ENCODE data around the gene HOMER3. TPM values are rescaled to one million over a fixed set of nuclear protein-coding genes. Genes with fewer than 3 reads are reported as not detected.
A peak's percentile ranks its signal among the peaks of the same experiment; 100 is the strongest.
"Not testable (repeated sequence)": the region's sequence is repeated elsewhere in the genome, so short reads cannot be mapped to it uniquely, and the experiment has no call there.

The HOMER3 gene
- total and polyA plus RNA-seq, 2 of the 13 experiments (the other 11 are each of a cell fraction or from before 2014, with no cell fraction given), result 21.3 to 27.3 TPM

DNA sequence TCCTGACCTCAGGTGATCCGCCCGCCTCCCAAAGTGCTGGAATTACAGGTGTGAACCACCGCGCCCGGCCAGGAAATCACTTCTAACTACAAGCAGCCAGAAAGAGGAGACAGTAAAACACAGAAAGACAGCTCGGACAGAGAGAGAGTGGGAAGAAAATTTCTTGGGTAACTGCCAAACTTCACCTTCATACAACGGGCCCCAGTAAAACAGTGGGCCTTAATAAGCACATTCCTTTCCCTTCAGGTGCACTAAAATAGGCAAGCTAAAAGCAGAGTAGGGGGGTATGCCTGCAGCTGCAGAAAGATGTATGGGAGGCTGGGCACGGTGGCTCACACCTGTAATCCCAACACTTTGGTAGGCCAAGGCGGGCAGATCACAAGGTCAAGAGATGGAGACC, 23.4 kb downstream of the HOMER3 start:
- 0 out of 2 replicates have a peak, but pooled peaks have one; percentile 25 for TF ChIP-seq ZBTB38 (CRISPR knock-in tag; IDR thresholded peaks at IDR 0.05)
- peak overlapping the region; percentile 74 to 95 (median 85); a peak in 4 of 6 replicates for H3K4me3 ChIP-seq (replicated peaks in 1 of 3; ENCODE audit: insufficient read depth in 1 of 3, low read depth in 2 of 3, low read length in 3 of 3)
- CTCF ChIA-PET (ENCODE audit: low intra/inter-chr PET ratio, low total read pairs), result not testable (repeated sequence)

GRCh38 chr19:18915639-18916038, 25.4 kb downstream of the HOMER3 start:
- Histone ChIP-seq H3K27ac (ENCODE audit: extremely low read length, insufficient read depth, low read length) (no peak overlapping the region), H3K79me2 (ENCODE audit: insufficient read depth, low read length) (peaks cover 48% of the 10 kb centered on the region), H2AFZ (ENCODE audit: low read length) (no peak overlapping the region), H3K27me3 (ENCODE audit: control insufficient read depth in 1 of 2, insufficient read depth in 2 of 2, low read length in 2 of 2) (no peaks in the 10 kb centered on the region; a peak in 1 of 5 replicates), H3K9me3 (ENCODE audit: low read length) (no peaks in the 10 kb centered on the region), H3K36me3 (replicated peaks in 1 of 2; ENCODE audit: control insufficient read depth in 1 of 2, insufficient read depth in 2 of 2, low read length in 2 of 2) (peaks cover 13 to 31% of the 10 kb centered on the region in 2 experiments), H3K4me1 (ENCODE audit: insufficient read depth, low read length) (peaks cover 28% of the 10 kb centered on the region), H3K9ac (ENCODE audit: insufficient read depth, low read depth, low read length) (no peak overlapping the region), H3K4me3 (replicated peaks in 1 of 3; ENCODE audit: insufficient read depth in 1 of 3, low read depth in 2 of 3, low read length in 3 of 3) (no peak overlapping the region), H3K4me2 (ENCODE audit: low read depth, low read length) (no peak overlapping the region), H4K20me1 (ENCODE audit: insufficient read depth, low read length) (peaks cover 28% of the 10 kb centered on the region; the same call in 1 of the 2 replicates)
- ChIA-PET POLR2A (no interaction called here), CTCF (ENCODE audit: low intra/inter-chr PET ratio, low total read pairs) (no interaction called here)
- 79% methylated on average over 2 of the region's 5 CpGs for WGBS (ENCODE audit: low lambda C conversion rate)
- DNase-seq (ENCODE audit: low spot score) (peak; percentile 54), ATAC-seq (no peak), FAIRE-seq (no peak)
- in situ Hi-C loops (cut with HindIII; ENCODE audit: extremely low pct_ligation_motif_present, low pct_unique_long_range_greater_than_20kb) (no loop called here), intact Hi-C loops (cut with micrococcal nuclease; ENCODE audit: unreplicated experiment) (no loop called here)
- BruUV-seq (replicated peaks), result no TSS peak
- 0 out of 2 replicates have a peak, but pooled peaks have one; percentile 10 for TF ChIP-seq PATZ1 (CRISPR knock-in tag; IDR thresholded peaks at IDR 0.05)
- peak; percentile 21; the same call in 1 of the 2 replicates for TF ChIP-seq MYC (CRISPR knock-in tag; IDR thresholded peaks at IDR 0.05; ENCODE audit: borderline replicate concordance)
- no peak for TF ChIP-seq ZNF230 (CRISPR knock-in tag; IDR thresholded peaks at IDR 0.05)
- no peak for TF ChIP-seq RBM39 (IDR thresholded peaks at IDR 0.05; ENCODE audit: low read depth, low read length, poor library complexity, severe bottlenecking)
- TF ChIP-seq ZNF629 (CRISPR knock-in tag; conservative IDR thresholded peaks at IDR 0.05), result no peak
- 0 out of 2 replicates have a peak, but pooled peaks have one; percentile 23 for TF ChIP-seq ZNF253 (CRISPR knock-in tag; IDR thresholded peaks at IDR 0.05; ENCODE audit: borderline replicate concordance)
- TF ChIP-seq ZBTB38 (CRISPR knock-in tag; IDR thresholded peaks at IDR 0.05), result 0 out of 2 replicates have a peak, but pooled peaks have one; percentile 39
- peak; percentile 23; the same call in 1 of the 2 replicates for TF ChIP-seq TFAP4 (IDR thresholded peaks at IDR 0.05; ENCODE audit: borderline replicate concordance, low read depth)
- TF ChIP-seq ZNF263 (CRISPR knock-in tag; IDR thresholded peaks at IDR 0.05), result 0 out of 2 replicates have a peak, but pooled peaks have one; percentile 20
- TF ChIP-seq SALL2 (CRISPR knock-in tag; IDR thresholded peaks at IDR 0.05), result 0 out of 2 replicates have a peak, but pooled peaks have one; percentile 21
- TF ChIP-seq, protein P1, sequence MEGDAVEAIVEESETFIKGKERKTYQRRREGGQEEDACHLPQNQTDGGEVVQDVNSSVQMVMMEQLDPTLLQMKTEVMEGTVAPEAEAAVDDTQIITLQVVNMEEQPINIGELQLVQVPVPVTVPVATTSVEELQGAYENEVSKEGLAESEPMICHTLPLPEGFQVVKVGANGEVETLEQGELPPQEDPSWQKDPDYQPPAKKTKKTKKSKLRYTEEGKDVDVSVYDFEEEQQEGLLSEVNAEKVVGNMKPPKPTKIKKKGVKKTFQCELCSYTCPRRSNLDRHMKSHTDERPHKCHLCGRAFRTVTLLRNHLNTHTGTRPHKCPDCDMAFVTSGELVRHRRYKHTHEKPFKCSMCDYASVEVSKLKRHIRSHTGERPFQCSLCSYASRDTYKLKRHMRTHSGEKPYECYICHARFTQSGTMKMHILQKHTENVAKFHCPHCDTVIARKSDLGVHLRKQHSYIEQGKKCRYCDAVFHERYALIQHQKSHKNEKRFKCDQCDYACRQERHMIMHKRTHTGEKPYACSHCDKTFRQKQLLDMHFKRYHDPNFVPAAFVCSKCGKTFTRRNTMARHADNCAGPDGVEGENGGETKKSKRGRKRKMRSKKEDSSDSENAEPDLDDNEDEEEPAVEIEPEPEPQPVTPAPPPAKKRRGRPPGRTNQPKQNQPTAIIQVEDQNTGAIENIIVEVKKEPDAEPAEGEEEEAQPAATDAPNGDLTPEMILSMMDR (CRISPR knock-in tag; IDR thresholded peaks at IDR 0.05), result peak; percentile 80
- peak; percentile 53 for TF ChIP-seq RBM22 (optimal IDR thresholded peaks at IDR 0.05; ENCODE audit: low read length)

More for the DNA sequence above, 23.4 kb downstream of the HOMER3 start:
- WGBS (ENCODE audit: low lambda C conversion rate), result 76% methylated on average over 9 of the region's 9 CpGs
- H3K27ac ChIP-seq (ENCODE audit: extremely low read length, insufficient read depth, low read length); BruUV-seq (replicated peaks); H2AFZ ChIP-seq (ENCODE audit: low read length); H3K9me3 ChIP-seq (ENCODE audit: low read length); ATAC-seq; DNase-seq (ENCODE audit: low spot score); FAIRE-seq; H3K27me3 ChIP-seq (ENCODE audit: control insufficient read depth in 1 of 2, insufficient read depth in 2 of 2, low read length in 2 of 2); intact Hi-C loops (cut with micrococcal nuclease; ENCODE audit: unreplicated experiment); in situ Hi-C loops (cut with HindIII; ENCODE audit: extremely low pct_ligation_motif_present, low pct_unique_long_range_greater_than_20kb): not testable (repeated sequence)
- Histone ChIP-seq H4K20me1 (ENCODE audit: insufficient read depth, low read length) (peaks cover 28% of the 10 kb centered on the region; the same call in 1 of the 2 replicates), H3K36me3 (replicated peaks in 1 of 2; ENCODE audit: control insufficient read depth in 1 of 2, insufficient read depth in 2 of 2, low read length in 2 of 2) (peaks cover 15 to 28% of the 10 kb centered on the region in 2 experiments), H3K9ac (ENCODE audit: insufficient read depth, low read depth, low read length) (0 out of 2 replicates have a peak overlapping the region, but pooled peaks have one; percentile 96), H3K4me2 (ENCODE audit: low read depth, low read length) (peak overlapping the region; percentile 72), H3K4me1 (ENCODE audit: insufficient read depth, low read length) (peaks cover 35% of the 10 kb centered on the region), H3K79me2 (ENCODE audit: insufficient read depth, low read length) (peaks cover 49% of the 10 kb centered on the region)
- POLR2A ChIA-PET, result interaction anchor here (2.0 kb wide), 1 partner anchor 11 kb away, joined by 6 read pairs; no protein-coding TSS in a partner anchor
